Measurements from ENCODE around the gene NCLN.

The NCLN gene

DNA sequence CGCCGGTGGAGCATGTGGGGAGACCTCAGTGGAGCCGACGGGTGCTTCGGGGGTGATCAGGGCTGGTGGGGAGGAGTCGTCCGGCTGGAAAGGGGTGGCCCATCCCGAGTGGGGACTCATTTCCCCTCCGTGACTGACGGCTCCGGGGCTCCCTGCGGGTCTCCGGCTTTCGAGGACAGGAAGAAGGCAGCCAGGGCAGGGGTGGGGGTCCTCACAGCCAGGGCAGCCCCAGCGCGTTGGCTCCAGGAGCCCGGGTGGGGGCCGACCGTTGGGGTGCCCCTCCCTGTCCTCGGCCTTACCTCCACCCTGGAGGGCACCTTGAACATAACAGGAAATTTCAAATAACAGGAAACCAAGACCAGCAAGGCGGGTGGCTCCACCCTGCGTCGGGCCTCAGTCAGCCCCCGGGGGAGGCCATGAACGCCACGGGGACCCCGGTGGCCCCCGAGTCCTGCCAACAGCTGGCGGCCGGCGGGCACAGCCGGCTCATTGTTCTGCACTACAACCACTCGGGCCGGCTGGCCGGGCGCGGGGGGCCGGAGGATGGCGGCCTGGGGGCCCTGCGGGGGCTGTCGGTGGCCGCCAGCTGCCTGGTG lies 7.3 kb upstream of the NCLN start, which contains the start of gene S1PR4:
Gene S1PR4, plus strand, starts transcription at position 393 of the 596 bp plus-strand sequence. Its CDS starts 24 bp downstream, at position 417.
- TF ChIP-seq CTCF (IDR thresholded peaks at IDR 0.05; ENCODE audit: low read depth, low read length): no peak
- Histone ChIP-seq H3K36me3 (no peaks in the 10 kb centered on the region), H3K9me3 (ENCODE audit: severe bottlenecking) (no peaks in the 10 kb centered on the region), H3K27me3 (ENCODE audit: insufficient read depth, low read depth, severe bottlenecking) (no peaks in the 10 kb centered on the region), H3K4me3 (ENCODE audit: low read depth, low read length) (no peak within 1 kb of the TSS), H3K27ac (no peak within 1 kb of the TSS)
- DNase-seq: no peak

- Histone ChIP-seq H3K27me3 (ENCODE audit: insufficient read depth, low read depth, severe bottlenecking) (no peaks in the 10 kb centered on the region), H3K27ac (no peak overlapping the region), H3K9me3 (ENCODE audit: severe bottlenecking) (no peaks in the 10 kb centered on the region), H3K4me3 (ENCODE audit: low read depth, low read length) (no peak overlapping the region), H3K36me3 (no peaks in the 10 kb centered on the region)
- no peak for TF ChIP-seq CTCF (IDR thresholded peaks at IDR 0.05; ENCODE audit: low read depth, low read length)
- DNase-seq: no peak
Measured at GRCh38 chr19:3178973-3179738, 6.6 kb upstream of the NCLN start.

DNA sequence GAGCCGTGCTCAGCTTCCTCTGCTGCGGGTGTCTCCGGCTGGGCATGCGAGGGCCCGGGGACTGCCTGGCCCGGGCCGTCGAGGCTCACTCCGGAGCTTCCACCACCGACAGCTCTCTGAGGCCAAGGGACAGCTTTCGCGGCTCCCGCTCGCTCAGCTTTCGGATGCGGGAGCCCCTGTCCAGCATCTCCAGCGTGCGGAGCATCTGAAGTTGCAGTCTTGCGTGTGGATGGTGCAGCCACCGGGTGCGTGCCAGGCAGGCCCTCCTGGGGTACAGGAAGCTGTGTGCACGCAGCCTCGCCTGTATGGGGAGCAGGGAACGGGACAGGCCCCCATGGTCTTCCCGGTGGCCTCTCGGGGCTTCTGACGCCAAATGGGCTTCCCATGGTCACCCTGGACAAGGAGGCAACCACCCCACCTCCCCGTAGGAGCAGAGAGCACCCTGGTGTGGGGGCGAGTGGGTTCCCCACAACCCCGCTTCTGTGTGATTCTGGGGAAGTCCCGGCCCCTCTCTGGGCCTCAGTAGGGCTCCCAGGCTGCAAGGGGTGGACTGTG lies 5.9 kb upstream of the NCLN start:
- H3K4me3 ChIP-seq (ENCODE audit: low read depth, low read length): no peak overlapping the region
- DNase-seq: no peak
- no peak for TF ChIP-seq CTCF (IDR thresholded peaks at IDR 0.05; ENCODE audit: low read depth, low read length)
- no peak overlapping the region for H3K27ac ChIP-seq
- no peaks in the 10 kb centered on the region for H3K9me3 ChIP-seq (ENCODE audit: severe bottlenecking)
- no peaks in the 10 kb centered on the region for H3K36me3 ChIP-seq
- H3K27me3 ChIP-seq (ENCODE audit: insufficient read depth, low read depth, severe bottlenecking): no peaks in the 10 kb centered on the region

DNA sequence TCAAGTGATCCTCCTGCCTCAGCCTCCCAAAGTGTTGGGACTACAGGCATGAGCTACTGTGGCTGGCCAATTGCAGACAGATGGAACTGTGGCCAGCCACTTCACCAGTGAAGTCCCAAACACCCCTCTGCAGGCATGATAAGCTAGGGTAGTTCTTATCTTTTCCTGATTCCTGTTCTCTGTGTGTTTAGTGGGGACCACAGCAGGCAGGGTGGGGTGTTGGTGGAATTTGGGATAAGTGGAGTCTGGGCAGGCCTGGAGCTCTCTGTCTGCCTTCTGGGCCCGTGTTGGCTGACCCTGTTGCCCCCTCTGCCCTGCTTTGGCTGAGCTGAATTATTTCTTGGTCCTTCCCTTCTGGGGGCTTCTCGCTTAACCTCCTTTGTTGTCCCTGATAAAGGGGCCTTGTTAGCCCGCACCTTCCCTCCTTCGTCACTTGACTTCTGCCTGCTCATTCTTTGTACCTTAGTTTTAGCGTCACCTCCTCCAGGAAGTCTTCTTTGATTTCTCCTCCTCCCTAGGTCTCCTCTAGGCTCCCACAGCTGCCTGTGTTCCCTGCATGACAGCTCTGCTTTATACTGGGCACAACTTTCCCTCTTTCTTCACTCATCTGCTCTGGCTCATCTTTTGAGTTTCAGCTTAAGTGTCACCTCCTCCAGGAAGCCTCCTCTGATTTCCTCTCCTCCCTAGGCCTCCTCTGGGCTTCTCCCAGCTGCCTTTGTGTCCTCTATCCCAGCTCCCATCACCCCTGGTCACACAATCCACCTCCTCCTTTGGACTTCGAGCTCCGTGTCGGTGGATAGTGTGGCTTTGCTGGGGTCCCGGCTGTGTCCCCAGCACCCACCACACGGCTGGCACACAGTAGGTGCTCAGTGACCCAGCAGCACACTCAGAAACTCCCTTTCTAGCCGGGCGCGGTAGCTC lies 1.7 kb upstream of the NCLN start:
- Histone ChIP-seq H3K27me3 (ENCODE audit: insufficient read depth, low read depth, severe bottlenecking) (no peaks in the 10 kb centered on the region), H3K9me3 (ENCODE audit: severe bottlenecking) (no peaks in the 10 kb centered on the region), H3K4me3 (ENCODE audit: low read depth, low read length) (no peak overlapping the region), H3K27ac (no peak overlapping the region), H3K36me3 (peaks cover 11% of the 10 kb centered on the region)
- DNase-seq: no peak
- TF ChIP-seq CTCF (IDR thresholded peaks at IDR 0.05; ENCODE audit: low read depth, low read length): no peak

DNA sequence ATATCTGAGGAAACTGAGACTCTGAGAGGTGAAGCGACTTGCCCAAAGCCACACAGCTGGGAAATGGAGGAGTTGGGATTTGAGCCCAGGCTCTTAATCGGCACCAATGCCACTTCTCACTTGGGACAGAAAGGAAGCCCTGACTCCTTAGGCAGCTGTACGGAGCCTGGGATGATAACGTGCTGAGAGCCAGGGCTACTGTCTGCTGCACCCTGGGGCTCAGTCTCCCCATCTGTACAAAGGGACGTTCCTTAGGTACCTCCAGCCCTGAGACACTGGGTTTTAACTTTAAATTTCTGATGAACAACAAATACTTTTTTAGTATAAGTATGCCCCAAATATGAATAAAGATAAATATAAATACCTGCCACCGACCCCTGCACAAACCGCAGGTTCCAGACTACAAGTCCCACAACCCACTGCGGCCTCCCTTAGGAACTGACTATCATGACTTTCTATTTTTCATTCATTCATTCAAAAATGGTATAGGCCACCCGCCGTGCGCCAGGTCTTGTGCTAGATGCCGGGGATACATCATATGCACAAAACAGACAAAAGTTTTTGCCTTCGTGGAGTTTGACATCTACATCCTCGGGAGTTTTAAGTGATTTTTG lies 776 bp upstream of the NCLN start:
- no peak for TF ChIP-seq CTCF (IDR thresholded peaks at IDR 0.05; ENCODE audit: low read depth, low read length)
- Histone ChIP-seq H3K4me3 (ENCODE audit: low read depth, low read length) (peak overlapping the region; percentile 65), H3K27me3 (ENCODE audit: insufficient read depth, low read depth, severe bottlenecking) (no peaks in the 10 kb centered on the region), H3K27ac (peak overlapping the region; percentile 89), H3K36me3 (peaks cover 15% of the 10 kb centered on the region), H3K9me3 (ENCODE audit: severe bottlenecking) (no peaks in the 10 kb centered on the region)
- DNase-seq: peak; percentile 67
